ENCODE results near the gene MBTD1. TPM values are rescaled to one million over a fixed set of nuclear protein-coding genes. Genes with fewer than 3 reads are reported as not detected.

Gene MBTD1
- total and polyA plus RNA-seq, 9 donors, result 17.3 to 25.0 (median 20.6) TPM

Other genes with a start within 250 kb of the MBTD1 start
- 76.0 TPM for gene SPAG9, start 139.2 kb downstream of the MBTD1 start, total RNA-seq
- gene SPAG9, start 139.2 kb downstream of the MBTD1 start, polyA plus RNA-seq (ENCODE audit: insufficient read depth in 1 of 8, insufficient read length in 8 of 8, low replicate concordance in 1 of 8), result 10 to 100 TPM; 48.4 to 81.4 (median 65.6) TPM
- 98.0 TPM for gene NME1, start 106.5 kb downstream of the MBTD1 start, total RNA-seq
- gene NME1, start 106.5 kb downstream of the MBTD1 start, polyA plus RNA-seq (ENCODE audit: insufficient read depth in 1 of 8, insufficient read length in 8 of 8, low replicate concordance in 1 of 8), result 10 to 100 TPM; 54.2 to 74.6 (median 57.4) TPM
- 469 TPM for gene NME2, start 93.6 kb downstream of the MBTD1 start, total RNA-seq
- 100 to 1,000 TPM; 333 to 419 (median 370) TPM for gene NME2, start 93.6 kb downstream of the MBTD1 start, polyA plus RNA-seq (ENCODE audit: insufficient read depth in 1 of 8, insufficient read length in 8 of 8, low replicate concordance in 1 of 8)
- gene UTP18, start 497 bp upstream of the MBTD1 start, total RNA-seq, result 29.5 TPM
- gene UTP18, start 497 bp upstream of the MBTD1 start, polyA plus RNA-seq (ENCODE audit: insufficient read depth in 1 of 8, insufficient read length in 8 of 8, low replicate concordance in 1 of 8), result 10 to 100 TPM; 25.3 to 31.6 (median 27.3) TPM